Fibroblast of lung (primary cell): Measurements from ENCODE around the gene GATA3. TPM values are rescaled to one million over a fixed set of nuclear protein-coding genes. Genes with fewer than 3 reads are reported as not detected.

Experiments used
- DNase-seq, 2 donors: peaks; one replicate each; pipeline versions ENCODE4 v3.0.0 to v3.0.0-alpha.2; 2010; ENCODE audit warnings: low read depth in 2 of 2
- H2AFZ ChIP-seq: 2 replicates; pipeline ENCODE4 v1.5.1; 2012; ENCODE audit warnings: low read length, control low read depth, inconsistent platforms
- H3K27ac ChIP-seq: 2 replicates; pipeline ENCODE4 v1.5.1; 2011; ENCODE audit warnings: low read length, control low read depth; ENCODE audit not compliant: insufficient read depth
- H3K27me3 ChIP-seq: 2 replicates; pipeline ENCODE4 v1.5.1; 2011; ENCODE audit warnings: mild to moderate bottlenecking, low read length; ENCODE audit not compliant: control insufficient read depth, insufficient read depth
- H3K36me3 ChIP-seq: 2 replicates; pipeline ENCODE4 v1.5.1; 2011; ENCODE audit warnings: low read length; ENCODE audit not compliant: control insufficient read depth, insufficient read depth
- H3K4me1 ChIP-seq: 2 replicates; pipeline ENCODE4 v1.5.1; 2011; ENCODE audit warnings: low read length; ENCODE audit not compliant: control insufficient read depth, insufficient read depth; ENCODE audit errors: extremely low read depth
- H3K4me2 ChIP-seq: 2 replicates; pipeline ENCODE4 v1.5.1; 2011; ENCODE audit warnings: low read length, control low read depth; ENCODE audit not compliant: insufficient read depth; ENCODE audit errors: extremely low read depth
- H3K4me3 ChIP-seq, 4 experiments: fragments of 200-600 bp in 1 of 4; sonication (generic) in 1 of 4; replicated peaks in 1 of 4; 2 replicates each; pipeline ENCODE4 v1.5.1; 2011 to 2016; ENCODE audit warnings: low read length in 4 of 4, low read depth in 3 of 4, mild to moderate bottlenecking in 3 of 4, control low read depth in 2 of 4, inconsistent platforms in 1 of 4, mixed read lengths in 1 of 4; ENCODE audit not compliant: insufficient read depth in 1 of 4; ENCODE audit errors: control extremely low read depth in 1 of 4
- H3K79me2 ChIP-seq: 2 replicates; pipeline ENCODE4 v1.5.1; 2012; ENCODE audit warnings: mild to moderate bottlenecking, low read length, inconsistent platforms; ENCODE audit not compliant: control insufficient read depth, insufficient read depth
- H3K9ac ChIP-seq: 2 replicates; pipeline ENCODE4 v1.5.1; 2011; ENCODE audit warnings: mild to moderate bottlenecking, low read length, control low read depth; ENCODE audit not compliant: insufficient read depth
- H3K9me3 ChIP-seq: 2 replicates; pipeline ENCODE4 v1.5.1; 2012; ENCODE audit warnings: low read depth, low read length; ENCODE audit not compliant: control insufficient read depth, insufficient read depth
- H4K20me1 ChIP-seq: 2 replicates; pipeline ENCODE4 v1.5.1; 2011; ENCODE audit warnings: low read length; ENCODE audit not compliant: control insufficient read depth, insufficient read depth; ENCODE audit errors: extremely low read depth
- EZH2 ChIP-seq: IDR thresholded peaks from 2 replicates; pipeline ENCODE4 v1.5.1; 2012; ENCODE audit warnings: low read length, control low read depth, mild to moderate bottlenecking; ENCODE audit errors: missing control alignments
- polyA plus RNA-seq, 2 donors: library from polyadenylated mRNA; depleted of rRNA in 1 of 2; stranded (reverse) in 1 of 2; unstranded in 1 of 2; fragments of >200 nt; gene quantifications; 2 replicates each; pipeline ENCODE4 v1.2.1, GENCODE V29; 2011 to 2012; ENCODE audit warnings: missing spikeins in 1 of 2
- total RNA-seq: library from RNA; depleted of rRNA; stranded (reverse); fragments of >200 nt; gene quantifications from 2 replicates; pipeline ENCODE4 v1.2.1, GENCODE V29; 2014
- TF ChIP-seq, protein P1 (sequence below), 2 donors: IDR thresholded peaks in 1 of 2; conservative IDR thresholded peaks in 1 of 2; 1 replicate in 1 of 2; 2 replicates in 1 of 2; pipeline ENCODE4 v1.5.1; 2011 to 2012; ENCODE audit warnings: low read length in 2 of 2, control low read depth in 1 of 2, inconsistent platforms in 1 of 2, low read depth in 1 of 2, mild to moderate bottlenecking in 1 of 2

Gene GATA3
- total and polyA plus RNA-seq, 2 donors (not counting 1 experiment from before 2014, with no cell fraction given): not detected

DNA sequence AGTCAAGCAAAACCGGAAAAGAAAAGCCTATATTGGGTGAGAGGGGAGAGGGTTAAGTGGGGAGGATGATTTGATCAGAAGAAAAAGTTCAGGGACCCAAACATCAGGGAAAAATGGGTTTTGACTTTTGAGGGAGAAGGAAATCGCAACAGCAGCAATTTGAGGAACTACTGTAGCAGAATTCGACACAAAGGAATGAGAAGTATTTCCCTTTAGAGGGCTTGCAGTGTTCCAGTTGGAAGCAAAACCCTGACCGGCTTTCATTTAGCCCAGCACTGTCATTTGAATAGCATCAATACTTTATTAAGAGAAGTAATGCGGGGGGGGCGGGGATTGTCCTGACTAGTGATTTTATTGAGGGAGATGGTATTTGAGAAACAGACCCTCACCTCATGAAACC lies 37.2 kb upstream of the GATA3 start:
- Histone ChIP-seq H3K27me3 (no peaks in the 10 kb centered on the region), H4K20me1 (no peaks in the 10 kb centered on the region), H3K4me1 (no peaks in the 10 kb centered on the region), H3K9ac (no peak overlapping the region), H3K9me3 (no peaks in the 10 kb centered on the region), H2AFZ (no peak overlapping the region), H3K36me3 (no peaks in the 10 kb centered on the region), H3K79me2 (no peaks in the 10 kb centered on the region), H3K27ac (no peak overlapping the region), H3K4me2 (no peak overlapping the region), H3K4me3 (no peak overlapping the region)
- TF ChIP-seq, protein P1, sequence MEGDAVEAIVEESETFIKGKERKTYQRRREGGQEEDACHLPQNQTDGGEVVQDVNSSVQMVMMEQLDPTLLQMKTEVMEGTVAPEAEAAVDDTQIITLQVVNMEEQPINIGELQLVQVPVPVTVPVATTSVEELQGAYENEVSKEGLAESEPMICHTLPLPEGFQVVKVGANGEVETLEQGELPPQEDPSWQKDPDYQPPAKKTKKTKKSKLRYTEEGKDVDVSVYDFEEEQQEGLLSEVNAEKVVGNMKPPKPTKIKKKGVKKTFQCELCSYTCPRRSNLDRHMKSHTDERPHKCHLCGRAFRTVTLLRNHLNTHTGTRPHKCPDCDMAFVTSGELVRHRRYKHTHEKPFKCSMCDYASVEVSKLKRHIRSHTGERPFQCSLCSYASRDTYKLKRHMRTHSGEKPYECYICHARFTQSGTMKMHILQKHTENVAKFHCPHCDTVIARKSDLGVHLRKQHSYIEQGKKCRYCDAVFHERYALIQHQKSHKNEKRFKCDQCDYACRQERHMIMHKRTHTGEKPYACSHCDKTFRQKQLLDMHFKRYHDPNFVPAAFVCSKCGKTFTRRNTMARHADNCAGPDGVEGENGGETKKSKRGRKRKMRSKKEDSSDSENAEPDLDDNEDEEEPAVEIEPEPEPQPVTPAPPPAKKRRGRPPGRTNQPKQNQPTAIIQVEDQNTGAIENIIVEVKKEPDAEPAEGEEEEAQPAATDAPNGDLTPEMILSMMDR (conservative IDR thresholded peaks at IDR 0.05 in 1 of 2, IDR thresholded peaks at IDR 0.05 in 1 of 2; ENCODE audit: low read depth in 1 of 2, low read length in 2 of 2): no peak
- no peak for TF ChIP-seq EZH2
- DNase-seq: peak in 1 of 2 donors; percentile 64

DNA sequence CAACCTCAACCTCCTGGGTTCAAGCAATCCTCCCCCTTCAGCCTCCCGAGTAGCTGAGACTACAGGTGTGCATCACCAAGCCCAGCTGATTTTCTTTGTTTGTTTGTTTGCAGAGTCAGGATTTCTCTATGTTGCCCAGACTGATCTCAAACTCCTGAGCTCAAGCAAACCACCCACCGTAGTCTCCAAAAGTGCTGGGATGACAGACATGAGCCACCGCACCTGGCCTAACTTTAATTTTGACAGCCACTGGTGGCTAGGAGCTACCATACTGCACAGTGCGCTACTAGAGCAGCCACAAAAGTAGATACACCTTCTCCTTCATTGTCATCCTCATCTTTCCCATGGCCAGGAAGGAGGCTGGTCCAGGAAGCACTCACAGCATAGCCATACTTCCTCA lies 31.2 kb upstream of the GATA3 start:
- Histone ChIP-seq H3K4me2 (no peak overlapping the region), H3K36me3 (no peaks in the 10 kb centered on the region), H3K4me3 (no peak overlapping the region), H3K79me2 (no peaks in the 10 kb centered on the region), H4K20me1 (no peaks in the 10 kb centered on the region), H2AFZ (no peak overlapping the region), H3K9me3 (no peaks in the 10 kb centered on the region), H3K9ac (no peak overlapping the region), H3K27ac (no peak overlapping the region), H3K27me3 (no peaks in the 10 kb centered on the region), H3K4me1 (no peaks in the 10 kb centered on the region)
- DNase-seq: no peak
- TF ChIP-seq, protein P1 (conservative IDR thresholded peaks at IDR 0.05 in 1 of 2, IDR thresholded peaks at IDR 0.05 in 1 of 2; ENCODE audit: low read depth in 1 of 2, low read length in 2 of 2): no peak
- no peak for TF ChIP-seq EZH2

DNA sequence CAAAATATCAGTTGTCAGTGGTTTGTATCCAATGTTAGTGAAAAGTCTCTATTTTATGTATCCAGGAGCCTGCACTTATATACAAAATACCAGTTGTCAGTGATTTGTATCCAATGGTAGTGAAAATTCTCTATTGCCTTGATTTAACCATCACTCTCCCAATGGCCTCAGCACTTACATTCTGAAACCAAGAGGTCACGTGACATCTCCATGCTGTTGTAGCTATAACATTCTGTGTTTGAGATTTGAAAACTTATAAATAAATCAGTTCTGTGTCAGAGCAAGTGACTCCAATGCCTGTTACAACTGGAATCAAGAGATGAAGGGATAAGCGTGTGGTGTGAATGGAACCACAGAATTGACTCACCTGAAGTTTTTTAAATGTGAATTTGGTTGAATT lies 30.6 kb upstream of the GATA3 start:
- H3K27me3 ChIP-seq: no peaks in the 10 kb centered on the region
- H3K4me2 ChIP-seq: no peak overlapping the region
- no peak for DNase-seq
- no peak overlapping the region for H3K27ac ChIP-seq
- no peak overlapping the region for H2AFZ ChIP-seq
- H4K20me1 ChIP-seq: no peaks in the 10 kb centered on the region
- TF ChIP-seq, protein P1 (conservative IDR thresholded peaks at IDR 0.05 in 1 of 2, IDR thresholded peaks at IDR 0.05 in 1 of 2; ENCODE audit: low read depth in 1 of 2, low read length in 2 of 2): no peak
- no peak for TF ChIP-seq EZH2
- no peaks in the 10 kb centered on the region for H3K9me3 ChIP-seq
- no peaks in the 10 kb centered on the region for H3K4me1 ChIP-seq
- H3K36me3 ChIP-seq: no peaks in the 10 kb centered on the region
- H3K79me2 ChIP-seq: no peaks in the 10 kb centered on the region
- no peak overlapping the region for H3K4me3 ChIP-seq
- no peak overlapping the region for H3K9ac ChIP-seq
